GM23338 (cell line): ENCODE measurements around the gene IL18BP.

Source experiments
- CREB1 ChIP-seq: fragments of 250-450 bp; sonication (Bioruptor Pico); IDR thresholded peaks from 2 replicates; pipeline ENCODE4 v1.5.0; 2020; ENCODE audit warnings: low read depth, mild to moderate bottlenecking, moderate library complexity
- CTCF ChIP-seq, 2 experiments: fragments of 200-600 bp in 1 of 2; sonication (generic) in 1 of 2; conservative IDR thresholded peaks; 2 replicates each; pipeline versions ENCODE4 v1.5.1 to v1.6.1; 2016 to 2017; ENCODE audit warnings: antibody characterized with exemption in 2 of 2, low read depth in 2 of 2, mild to moderate bottlenecking in 2 of 2, moderate library complexity in 1 of 2
- EZH2 ChIP-seq: fragments of 200-600 bp; sonication (generic); IDR thresholded peaks from one replicate; pipeline ENCODE4 v1.8.0; 2017; ENCODE audit warnings: antibody characterized with exemption, mild to moderate bottlenecking, low read depth; ENCODE audit not compliant: unreplicated experiment
- EZH2phosphoT487 ChIP-seq: fragments of 200-600 bp; sonication (generic); IDR thresholded peaks from one replicate; pipeline ENCODE4 v1.8.1; 2018; ENCODE audit warnings: antibody characterized with exemption; ENCODE audit not compliant: unreplicated experiment
- POLR2AphosphoS5 ChIP-seq: IDR thresholded peaks from 2 replicates; pipeline ENCODE4 v1.6.1; 2016; ENCODE audit warnings: antibody characterized with exemption, low read depth
- STAT1 ChIP-seq: IDR thresholded peaks from one replicate; pipeline ENCODE4 v1.6.1; 2016; ENCODE audit warnings: antibody characterized with exemption; ENCODE audit not compliant: unreplicated experiment

- TF ChIP-seq CTCF (conservative IDR thresholded peaks at IDR 0.05; ENCODE audit: low read depth in 2 of 2) (no peak), POLR2AphosphoS5 (no peak), EZH2 (no peak), CREB1 (CRISPR knock-in tag) (no peak), EZH2phosphoT487 (no peak), STAT1 (no peak)
These were observed 2.2 kb upstream of the IL18BP start for GRCh38 chr11:71996517-71996916.
